Hematopoietic multipotent progenitor cell (in vitro differentiated cells): Measurements from ENCODE around the gene PARP14. TPM values are rescaled to one million over a fixed set of nuclear protein-coding genes. Genes with fewer than 3 reads are reported as not detected.
A peak's percentile ranks its signal among the peaks of the same experiment; 100 is the strongest.
"Not testable (repeated sequence)": the region's sequence is repeated elsewhere in the genome, so short reads cannot be mapped to it uniquely, and the experiment has no call there.

Experiments
- DNase-seq, 3 donors: peaks; one replicate each; pipeline ENCODE4 v3.0.0-alpha.2; 2011 to 2015; ENCODE audit warnings: low read depth in 2 of 3, low spot score in 2 of 3
- total RNA-seq: library from RNA; depleted of rRNA; stranded (reverse); fragments of >200 nt; gene quantifications from one replicate; pipeline ENCODE4 v1.2.3, GENCODE V29; 2012

The PARP14 gene
- total RNA-seq, 1 donor, result 75.4 TPM

- peak in 1 of 3 donors; percentile 3 for DNase-seq
These were observed 2.1 kb upstream of the PARP14 start for GRCh38 chr3:122678506-122678905.

DNA sequence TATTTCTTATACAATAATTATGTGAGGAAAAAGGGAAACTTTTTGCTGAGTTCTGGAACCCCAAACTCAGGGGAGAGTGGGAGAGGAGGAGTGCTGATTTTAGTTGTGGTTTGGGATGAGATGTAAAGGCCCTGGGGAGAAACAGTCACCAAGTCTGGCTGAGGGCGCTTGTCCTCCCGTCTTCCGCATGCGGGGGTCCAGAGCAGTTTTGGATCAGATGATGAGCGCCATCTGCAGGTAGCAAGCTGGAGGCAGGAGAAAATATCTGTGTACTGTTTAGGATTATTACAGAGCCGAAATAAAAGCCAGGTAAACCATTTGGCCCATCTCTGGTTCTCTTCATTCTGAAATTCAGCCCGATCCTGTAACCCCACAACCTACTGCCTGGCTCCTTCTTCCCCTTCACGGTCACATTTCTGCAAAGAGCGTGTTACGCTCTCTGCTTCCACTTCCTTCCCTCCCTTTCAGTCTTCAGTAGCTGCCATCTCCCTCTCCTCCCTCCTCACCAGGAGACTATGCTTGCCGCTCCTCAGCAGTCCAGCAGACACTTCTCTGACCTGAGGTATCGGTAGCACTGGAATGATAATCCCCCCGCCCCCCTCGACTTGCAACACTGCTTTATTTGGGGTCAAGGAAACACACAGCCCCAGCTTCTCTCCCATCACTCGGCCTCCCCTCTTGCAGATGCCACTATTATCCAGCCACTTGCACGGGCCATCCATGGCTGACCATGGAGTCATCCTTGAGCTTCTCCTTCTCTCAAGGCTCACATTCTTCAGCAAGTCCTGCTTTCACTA is 1.4 kb upstream of the PARP14 start:
- peak; percentile 66 to 88 (median 84) for DNase-seq

DNA sequence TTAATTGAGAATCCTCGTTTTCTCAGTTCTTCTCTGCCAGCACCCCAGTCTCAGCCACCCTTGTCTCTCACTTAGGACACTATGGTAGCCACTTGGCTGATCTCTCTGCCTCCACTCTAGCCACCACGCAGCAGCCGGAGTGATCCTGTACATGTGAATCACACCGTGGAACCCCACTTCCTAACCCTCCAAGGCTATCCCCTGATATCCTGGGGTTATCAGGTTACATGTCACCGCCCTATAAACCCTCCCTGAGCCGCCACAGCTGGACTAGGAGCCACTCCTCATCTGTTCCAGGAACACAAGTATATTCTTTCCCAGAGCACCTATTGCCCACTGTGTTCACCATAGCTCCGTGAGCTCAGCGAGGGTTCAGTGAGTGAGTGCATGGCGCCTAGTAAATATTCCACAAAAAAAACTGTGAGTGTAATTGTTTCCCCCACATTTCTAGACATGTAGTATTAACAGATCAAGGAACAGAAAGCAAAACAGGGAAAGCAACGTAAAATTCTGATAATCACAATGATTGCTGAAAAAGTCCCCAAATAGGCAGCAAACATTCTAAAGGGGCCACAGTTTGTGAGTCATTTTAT is 661 bp upstream of the PARP14 start:
- peak in 2 of 3 donors; percentile 6 to 32 for DNase-seq

DNA sequence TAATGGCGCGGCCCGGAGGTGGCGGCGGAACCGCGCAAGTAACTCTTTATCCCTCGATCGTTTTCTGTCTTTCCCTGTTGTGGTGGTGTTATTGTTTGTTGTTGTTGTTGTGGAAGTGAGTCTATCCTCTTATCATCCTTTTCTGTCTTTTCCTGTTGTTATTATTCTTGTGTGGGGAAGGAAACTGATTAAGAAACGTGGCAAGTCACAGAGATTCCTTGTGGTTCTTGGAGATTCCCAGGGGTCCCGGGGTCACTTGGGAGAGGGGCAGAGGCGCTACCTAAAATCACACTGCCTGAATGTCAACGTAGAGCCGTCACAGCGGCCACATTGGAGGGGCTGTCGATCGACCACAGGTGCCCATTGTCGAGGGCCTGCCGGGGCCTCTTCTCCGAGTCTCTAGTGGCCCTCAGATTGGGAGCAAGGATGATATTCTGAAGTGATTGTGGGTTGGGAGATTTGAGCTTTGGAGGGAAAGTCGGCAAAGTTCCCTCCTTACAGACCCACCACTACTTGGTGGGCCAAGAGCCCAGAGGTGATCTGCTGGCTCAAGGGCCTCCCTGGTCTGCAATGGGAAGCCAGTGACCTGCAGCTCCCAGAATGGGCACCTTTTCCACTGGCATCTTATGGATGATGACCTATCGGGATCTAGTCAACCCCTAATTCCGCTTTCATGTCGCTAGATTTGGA is 790 bp downstream of the PARP14 start:
- DNase-seq, result peak in 2 of 3 donors; percentile 5 to 7

DNA sequence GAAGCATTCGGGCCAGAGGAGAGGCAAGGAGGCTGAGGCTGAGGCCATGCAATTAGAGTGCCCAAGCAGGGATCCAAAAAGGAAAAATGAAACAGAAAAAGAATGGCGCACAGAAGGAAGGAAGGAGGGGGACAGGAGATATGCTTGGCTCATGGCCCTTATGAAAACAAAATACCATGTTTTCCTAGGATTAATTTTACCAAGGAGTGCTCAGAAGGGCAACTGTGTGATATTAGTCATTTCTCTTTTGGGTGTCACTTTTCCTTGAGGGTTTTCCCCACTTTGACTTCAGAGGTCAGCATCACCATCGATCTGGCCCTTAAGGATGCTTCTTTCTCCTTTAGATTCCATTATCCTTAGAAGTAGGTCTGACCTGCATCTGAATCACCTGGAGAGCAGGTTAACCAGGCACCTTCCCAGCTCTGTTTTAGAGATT is 1.4 kb downstream of the PARP14 start:
- no peak for DNase-seq

- DNase-seq, result peak in 1 of 3 donors; percentile 9
These were observed 2.3 kb downstream of the PARP14 start for GRCh38 chr3:122682778-122683411.

DNA sequence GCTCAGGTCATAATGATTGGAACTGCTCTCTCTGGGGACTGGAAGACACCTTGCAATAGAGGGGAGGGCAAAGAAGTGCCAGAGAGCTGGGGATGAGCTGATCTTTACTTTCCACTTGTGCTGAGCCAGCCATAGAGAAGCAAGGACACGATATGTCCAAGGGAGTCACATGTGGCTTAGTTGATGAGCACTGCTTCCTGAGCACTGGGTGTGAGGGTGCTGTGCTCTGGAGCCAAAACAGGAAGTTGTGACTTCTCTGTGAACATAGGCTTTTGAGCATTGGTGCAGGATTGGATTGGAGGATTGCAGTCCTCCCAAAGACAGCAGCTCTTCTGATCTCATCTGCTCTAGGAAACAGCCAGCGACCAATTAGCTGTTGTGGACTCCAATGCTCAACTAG is 6.7 kb downstream of the PARP14 start:
- no peak for DNase-seq

- DNase-seq, result no peak
These were observed 8.4 kb downstream of the PARP14 start for GRCh38 chr3:122688996-122689395.

DNA sequence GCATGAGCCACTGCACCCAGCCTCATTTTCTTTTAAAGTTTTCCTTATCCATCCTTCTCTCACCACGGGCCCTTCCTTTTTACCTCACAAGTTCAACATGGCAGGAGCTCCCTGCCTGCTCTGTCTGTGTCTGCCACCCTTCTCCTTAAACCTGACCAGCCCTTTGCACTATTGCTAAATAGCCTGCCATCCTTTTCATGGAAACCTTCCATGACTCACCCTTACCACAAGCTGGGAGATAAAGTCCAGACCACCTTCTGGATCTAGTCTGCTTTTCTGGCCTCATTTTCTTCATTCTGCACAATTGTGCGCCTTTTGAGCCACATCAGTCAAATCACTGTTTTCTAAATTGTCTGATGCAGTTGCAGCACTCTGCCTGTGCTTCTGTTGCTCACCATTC is 8.9 kb downstream of the PARP14 start:
- DNase-seq, result no peak

- no peak for DNase-seq
These were observed 9.5 kb downstream of the PARP14 start for GRCh38 chr3:122690096-122690495.

- no peak for DNase-seq
These were observed 10.6 kb downstream of the PARP14 start for GRCh38 chr3:122691195-122691594.

DNA sequence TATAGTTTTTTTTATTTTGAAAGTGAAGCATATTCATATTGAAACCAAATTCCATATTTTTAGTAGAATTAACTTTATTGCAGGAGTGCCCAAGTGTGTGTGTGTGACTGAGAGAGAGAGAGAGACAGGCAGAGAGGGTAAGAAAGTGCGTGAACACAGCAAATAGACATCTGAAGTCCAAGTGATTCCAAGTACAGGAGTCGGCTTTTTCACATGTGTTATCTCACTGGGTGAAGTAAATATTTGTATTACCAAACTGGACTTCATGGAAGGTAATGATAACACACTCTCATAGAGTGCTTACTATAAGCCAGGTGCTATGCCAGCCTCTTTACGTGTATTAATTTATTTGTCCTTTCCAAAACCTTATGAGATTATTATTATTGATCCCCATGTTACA is 12.0 kb downstream of the PARP14 start:
- DNase-seq, result no peak

GRCh38 chr3:122694966-122695365 is 14.3 kb downstream of the PARP14 start:
- peak in 1 of 3 donors; percentile 6 for DNase-seq

- no peak for DNase-seq
These were observed 15.4 kb downstream of the PARP14 start for GRCh38 chr3:122695927-122696561.

GRCh38 chr3:122697952-122698620 is 17.4 kb downstream of the PARP14 start:
- DNase-seq, result no peak

- no peak for DNase-seq
These were observed 19.6 kb downstream of the PARP14 start for GRCh38 chr3:122700193-122700592.

DNA sequence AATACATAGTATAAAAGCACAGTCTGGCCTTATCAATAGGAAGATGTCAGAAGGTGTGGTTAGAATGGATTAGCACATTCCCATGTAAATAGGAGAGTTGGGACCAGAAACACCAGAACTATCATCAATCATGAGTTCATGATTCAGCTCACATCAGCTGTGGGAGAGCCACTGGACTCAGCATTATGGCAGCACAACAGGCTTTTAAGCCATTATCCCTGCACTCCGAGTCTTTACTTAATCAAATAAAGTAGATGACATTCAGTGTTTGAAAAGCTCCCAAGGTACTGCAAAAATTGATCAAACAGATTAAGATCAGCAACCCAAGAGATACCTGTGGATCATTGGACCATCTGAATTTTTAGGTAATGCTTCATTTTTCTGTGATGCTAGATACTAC is 24.7 kb downstream of the PARP14 start:
- DNase-seq, result no peak

- not testable (repeated sequence) for DNase-seq
These were observed 30.1 kb downstream of the PARP14 start for GRCh38 chr3:122710616-122711251.

DNA sequence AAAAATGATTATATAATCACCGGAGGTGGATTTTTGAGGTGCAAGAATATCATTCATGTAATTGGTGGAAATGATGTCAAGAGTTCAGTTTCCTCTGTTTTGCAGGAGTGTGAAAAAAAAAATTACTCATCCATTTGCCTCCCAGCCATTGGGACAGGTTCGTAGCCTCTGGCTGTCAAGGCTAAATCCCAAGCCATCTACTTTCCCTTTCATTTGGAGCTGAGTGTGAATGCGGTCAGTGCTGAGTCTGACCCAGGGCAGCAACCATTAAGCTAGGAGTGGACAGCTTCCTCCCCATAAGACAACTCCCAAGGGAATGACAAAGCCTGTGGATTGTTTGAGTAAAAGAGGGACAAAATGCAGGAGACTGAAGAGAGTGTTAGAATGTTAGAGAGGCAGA is 33.6 kb downstream of the PARP14 start:
- no peak for DNase-seq

DNA sequence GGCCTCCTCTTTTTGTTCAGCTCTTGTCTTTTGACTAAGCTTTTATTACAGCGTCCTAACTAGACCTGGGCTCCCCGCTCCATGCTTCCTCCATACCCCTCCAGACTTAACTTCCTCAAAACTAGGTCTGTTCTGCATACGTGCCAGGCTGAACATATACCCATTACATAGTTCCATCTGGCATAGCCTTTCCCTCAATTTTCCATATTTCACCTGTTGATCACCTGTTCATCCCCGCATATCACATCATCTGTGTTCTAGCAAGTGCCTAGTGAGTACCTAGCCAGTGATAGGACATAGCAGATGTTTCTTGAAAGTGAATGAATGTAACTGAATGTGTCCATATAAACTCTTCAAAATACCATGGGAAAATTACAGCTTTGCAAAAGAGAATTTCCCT is 36.0 kb downstream of the PARP14 start:
- DNase-seq, result no peak
